Testis (tissue), 2 donors: ENCODE results near the gene PPFIBP2.

Source experiments
- CTCF ChIP-seq, 3 experiments: fragments of 450-650 bp in 2 of 3; fragments of 200-600 bp in 1 of 3; sonication (generic) in 1 of 3; IDR thresholded peaks; one replicate each; pipeline ENCODE4 v1.5.1; 2016 to 2019; ENCODE audit warnings: antibody characterized with exemption in 3 of 3, mild to moderate bottlenecking in 2 of 3, moderate library complexity in 1 of 3
- POLR2A ChIP-seq: fragments of 450-650 bp; IDR thresholded peaks from one replicate; pipeline ENCODE4 v1.6.1; 2017; ENCODE audit warnings: antibody characterized with exemption, mild to moderate bottlenecking, moderate library complexity

DNA sequence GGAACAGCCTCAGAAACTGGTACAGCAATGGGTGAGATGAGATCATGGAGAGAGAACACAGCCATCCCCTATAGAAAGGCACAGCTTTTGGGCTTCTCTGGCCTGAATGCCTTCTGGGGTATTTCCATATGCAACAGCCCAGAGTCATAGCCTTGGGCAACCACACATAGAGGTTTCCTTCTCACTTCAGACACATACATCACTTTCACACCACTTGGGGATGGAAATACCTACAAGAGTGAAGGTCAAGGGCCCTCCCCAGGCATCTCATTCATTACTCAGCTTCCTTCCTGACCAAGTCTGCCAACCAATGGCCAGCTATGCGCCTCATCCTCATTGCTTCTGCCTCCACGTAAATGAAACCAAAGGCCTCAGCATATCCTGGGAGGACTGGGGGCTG lies 46.1 kb upstream of the PPFIBP2 start:
- TF ChIP-seq CTCF (IDR thresholded peaks at IDR 0.05) (no peak), POLR2A (no peak)
